Fibroblast of mammary gland (primary cell): Measurements from ENCODE around the gene SPINK8.

Source experiments
- DNase-seq: peaks from one replicate; pipeline ENCODE4 v3.0.0-alpha.2; 2010; ENCODE audit warnings: low read depth
- H3K4me3 ChIP-seq: 2 replicates; pipeline ENCODE4 v1.5.1; 2011; ENCODE audit warnings: low read depth, mild to moderate bottlenecking, low read length, moderate library complexity; ENCODE audit not compliant: control insufficient read depth
- TF ChIP-seq, protein P1 (sequence below): conservative IDR thresholded peaks from 2 replicates; pipeline ENCODE4 v1.5.1; 2011; ENCODE audit warnings: low read depth, low read length, inconsistent platforms; ENCODE audit not compliant: control insufficient read depth, insufficient read depth

Gene SPINK8

DNA sequence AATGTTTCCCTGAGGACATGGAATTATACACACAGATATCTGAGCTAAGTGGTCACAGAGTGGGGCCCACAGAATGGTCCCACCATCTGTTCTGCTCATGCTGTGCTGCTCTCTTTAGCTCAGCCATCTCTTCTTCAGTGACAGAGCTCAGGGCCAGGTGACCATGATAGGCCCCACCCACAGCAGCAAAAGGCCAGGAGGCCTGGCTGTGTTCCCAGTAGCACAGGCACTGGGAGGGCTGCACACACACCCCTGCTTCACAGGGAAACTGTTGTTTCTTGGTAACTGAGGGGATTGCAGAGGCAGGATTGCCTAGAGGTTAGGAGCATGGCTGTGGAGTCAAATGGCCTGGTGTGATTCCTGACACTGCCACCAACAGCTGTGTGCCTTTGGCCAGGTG, 33.7 kb upstream of the SPINK8 start:
- DNase-seq, result no peak
- no peak overlapping the region for H3K4me3 ChIP-seq

DNA sequence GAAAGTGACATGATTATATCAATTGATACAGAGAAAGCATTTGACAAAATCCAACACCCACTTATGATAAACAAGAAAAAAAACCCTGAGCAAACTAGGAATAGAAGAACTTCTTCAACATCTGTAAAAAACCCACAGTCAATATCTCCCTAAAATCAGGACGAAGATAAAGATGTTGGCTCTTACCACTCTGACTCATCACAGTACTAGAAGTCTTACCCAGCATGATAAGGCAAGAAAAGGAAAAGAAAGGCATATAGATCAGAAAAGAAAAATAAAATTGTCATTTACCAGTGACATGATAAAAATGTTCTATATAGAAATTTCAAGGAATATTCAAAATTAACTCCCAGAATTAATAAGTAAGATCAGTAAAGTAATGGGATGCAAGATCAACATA, 31.4 kb upstream of the SPINK8 start:
- H3K4me3 ChIP-seq, result no peak overlapping the region
- no peak for DNase-seq
- TF ChIP-seq, protein P1, sequence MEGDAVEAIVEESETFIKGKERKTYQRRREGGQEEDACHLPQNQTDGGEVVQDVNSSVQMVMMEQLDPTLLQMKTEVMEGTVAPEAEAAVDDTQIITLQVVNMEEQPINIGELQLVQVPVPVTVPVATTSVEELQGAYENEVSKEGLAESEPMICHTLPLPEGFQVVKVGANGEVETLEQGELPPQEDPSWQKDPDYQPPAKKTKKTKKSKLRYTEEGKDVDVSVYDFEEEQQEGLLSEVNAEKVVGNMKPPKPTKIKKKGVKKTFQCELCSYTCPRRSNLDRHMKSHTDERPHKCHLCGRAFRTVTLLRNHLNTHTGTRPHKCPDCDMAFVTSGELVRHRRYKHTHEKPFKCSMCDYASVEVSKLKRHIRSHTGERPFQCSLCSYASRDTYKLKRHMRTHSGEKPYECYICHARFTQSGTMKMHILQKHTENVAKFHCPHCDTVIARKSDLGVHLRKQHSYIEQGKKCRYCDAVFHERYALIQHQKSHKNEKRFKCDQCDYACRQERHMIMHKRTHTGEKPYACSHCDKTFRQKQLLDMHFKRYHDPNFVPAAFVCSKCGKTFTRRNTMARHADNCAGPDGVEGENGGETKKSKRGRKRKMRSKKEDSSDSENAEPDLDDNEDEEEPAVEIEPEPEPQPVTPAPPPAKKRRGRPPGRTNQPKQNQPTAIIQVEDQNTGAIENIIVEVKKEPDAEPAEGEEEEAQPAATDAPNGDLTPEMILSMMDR, result no peak

More for the DNA sequence above, 33.7 kb upstream of the SPINK8 start:
- TF ChIP-seq, protein P1, result no peak

DNA sequence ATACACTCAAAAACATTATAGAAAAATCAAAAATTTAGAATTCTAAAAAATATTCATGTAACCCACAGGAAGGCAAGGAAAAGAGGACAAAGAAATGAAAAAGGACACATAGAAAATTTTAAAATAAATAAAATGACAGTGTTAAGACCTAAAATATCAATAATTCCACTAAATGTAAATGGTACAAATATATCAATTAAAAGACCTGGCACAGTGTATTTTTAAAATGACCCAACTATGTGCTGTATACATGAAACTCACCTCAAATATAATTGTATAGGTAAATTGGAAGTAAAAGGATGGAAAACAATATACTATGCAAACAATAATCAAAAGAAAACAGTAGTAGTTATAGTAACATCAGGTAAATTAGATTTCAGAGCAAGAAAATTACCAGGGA, 28.5 kb upstream of the SPINK8 start:
- H3K4me3 ChIP-seq, result no peak overlapping the region
- DNase-seq, result no peak
- TF ChIP-seq, protein P1, result no peak

DNA sequence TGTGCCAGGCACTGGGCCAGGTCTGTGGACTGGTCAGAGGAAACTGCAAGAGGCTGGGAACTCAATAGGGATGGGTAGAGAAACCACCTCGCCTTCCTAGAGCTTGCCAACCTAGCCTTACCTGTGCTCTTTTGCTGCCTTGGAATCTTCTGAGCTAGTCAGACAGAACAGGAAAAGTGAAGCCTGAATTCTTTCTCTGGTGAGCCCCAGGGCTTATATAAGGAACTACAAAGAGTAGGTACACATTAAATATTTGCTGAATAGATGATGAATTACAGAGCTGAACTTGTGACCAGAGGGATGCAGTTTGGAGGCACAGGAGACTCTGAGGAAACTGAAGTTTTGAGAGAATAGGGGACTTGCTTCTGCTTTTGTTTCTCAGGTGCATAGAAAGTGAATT, 23.0 kb upstream of the SPINK8 start:
- H3K4me3 ChIP-seq, result no peak overlapping the region
- TF ChIP-seq, protein P1, result no peak
- DNase-seq, result no peak

DNA sequence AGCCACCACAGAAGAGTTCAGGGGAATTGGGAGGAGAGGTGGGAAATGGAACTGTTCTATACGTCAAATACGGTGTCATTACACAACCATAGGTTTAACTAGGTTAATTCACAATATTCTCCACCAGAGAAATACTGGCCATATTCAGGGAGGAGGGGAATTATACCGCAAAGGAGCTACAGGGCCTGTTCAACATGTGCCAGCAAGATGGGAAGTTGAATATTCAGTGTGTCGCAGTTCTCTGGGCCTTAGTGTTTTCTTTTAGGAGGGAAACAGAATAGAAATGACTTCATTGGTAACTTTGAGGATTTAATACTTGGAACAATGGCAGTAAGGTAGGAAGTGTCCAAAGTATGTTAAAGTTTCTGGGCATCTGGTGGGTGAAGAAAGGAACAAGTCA, 20.5 kb upstream of the SPINK8 start:
- no peak for DNase-seq
- H3K4me3 ChIP-seq, result no peak overlapping the region
- TF ChIP-seq, protein P1, result no peak

DNA sequence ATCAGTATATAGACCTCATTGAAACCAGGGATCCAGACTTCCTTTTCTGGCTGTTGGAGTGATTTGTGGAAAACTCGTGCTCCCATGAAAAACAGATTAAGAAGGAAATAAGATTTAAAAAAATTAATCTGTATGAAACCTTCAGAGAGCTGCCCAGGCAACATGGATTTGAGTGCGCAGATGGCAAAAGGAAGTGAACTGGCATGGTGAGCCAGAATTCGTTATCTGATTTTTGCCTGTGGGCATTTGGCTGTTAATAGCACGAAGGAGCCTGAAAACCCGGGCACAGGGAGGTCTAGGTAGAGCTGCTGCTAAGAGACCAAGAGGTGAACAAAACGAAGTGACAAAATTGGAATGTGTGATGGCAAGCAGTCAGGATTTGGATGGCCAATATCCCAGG, 19.1 kb upstream of the SPINK8 start:
- DNase-seq, result no peak
- TF ChIP-seq, protein P1, result no peak
- H3K4me3 ChIP-seq, result no peak overlapping the region

DNA sequence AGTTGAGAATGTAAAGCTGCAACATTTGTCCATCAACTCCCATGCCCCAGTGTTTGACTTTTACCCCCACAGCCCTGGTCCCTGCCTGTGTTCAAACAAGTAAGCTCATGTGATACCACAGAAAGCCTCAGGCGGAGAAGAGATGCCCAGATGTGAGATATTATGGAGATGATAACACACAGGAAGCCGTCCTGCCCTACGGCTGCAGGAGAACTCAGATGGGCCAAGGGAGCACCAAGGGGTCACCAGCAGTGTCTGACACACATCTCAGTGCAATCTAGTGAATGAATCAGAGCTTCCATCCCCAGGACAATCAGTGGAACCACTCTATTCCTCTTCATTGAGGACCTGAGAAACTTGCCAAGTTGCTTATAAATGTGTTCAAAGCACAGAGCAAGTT, 14.0 kb upstream of the SPINK8 start:
- TF ChIP-seq, protein P1, result no peak
- H3K4me3 ChIP-seq, result no peak overlapping the region
- DNase-seq, result no peak
